ENCODE data around the gene TPM1.
"Not testable (repeated sequence)": the region's sequence is repeated elsewhere in the genome, so short reads cannot be mapped to it uniquely, and the experiment has no call there.

The TPM1 gene

DNA sequence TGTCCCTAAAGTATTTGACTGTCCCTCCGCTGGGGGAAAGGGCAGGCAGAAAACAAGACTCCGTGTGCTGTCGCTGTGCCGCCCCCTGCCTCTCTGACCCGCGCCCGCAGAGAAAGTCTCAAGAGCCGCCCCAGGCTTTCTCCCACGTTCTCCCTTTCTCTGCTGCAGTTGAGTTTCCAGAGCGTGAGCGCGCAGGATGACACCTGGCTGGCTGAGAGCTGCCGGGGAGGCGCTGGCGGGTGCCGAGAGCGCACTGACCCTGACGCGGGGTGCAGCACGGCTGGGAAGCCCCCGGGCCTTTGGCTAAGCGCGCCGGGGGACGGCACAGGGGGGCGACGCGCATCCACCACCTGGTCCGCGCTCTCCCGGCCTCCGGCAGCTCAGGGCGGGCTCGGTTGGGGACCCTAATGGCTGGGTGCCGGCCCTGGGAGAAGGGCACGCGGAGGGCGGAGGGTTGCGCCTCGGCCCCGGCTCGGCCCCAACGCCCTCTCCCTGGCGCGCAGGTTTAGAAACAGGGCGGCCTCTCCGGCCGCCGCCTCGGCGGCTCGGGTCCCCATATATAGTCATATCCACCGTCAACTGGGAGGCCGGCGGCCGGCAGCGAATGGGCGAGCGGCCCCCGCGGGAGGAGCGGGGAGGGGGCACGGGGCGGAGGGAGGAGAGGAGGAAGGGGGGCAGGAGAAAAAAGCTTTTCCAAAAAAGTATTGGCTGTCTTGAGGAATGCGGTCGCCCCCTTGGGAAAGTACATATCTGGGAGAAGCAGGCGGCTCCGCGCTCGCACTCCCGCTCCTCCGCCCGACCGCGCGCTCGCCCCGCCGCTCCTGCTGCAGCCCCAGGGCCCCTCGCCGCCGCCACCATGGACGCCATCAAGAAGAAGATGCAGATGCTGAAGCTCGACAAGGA, at the start of gene TPM1:
Gene TPM1, plus strand, starts transcription at position 774 of the 903 bp plus-strand sequence. Its CDS starts 83 bp downstream, at position 857.
- H3K4me3 ChIP-seq (ENCODE audit: low read depth, low read length): peak within 1 kb of the TSS; percentile 72
- TF ChIP-seq, protein P1, sequence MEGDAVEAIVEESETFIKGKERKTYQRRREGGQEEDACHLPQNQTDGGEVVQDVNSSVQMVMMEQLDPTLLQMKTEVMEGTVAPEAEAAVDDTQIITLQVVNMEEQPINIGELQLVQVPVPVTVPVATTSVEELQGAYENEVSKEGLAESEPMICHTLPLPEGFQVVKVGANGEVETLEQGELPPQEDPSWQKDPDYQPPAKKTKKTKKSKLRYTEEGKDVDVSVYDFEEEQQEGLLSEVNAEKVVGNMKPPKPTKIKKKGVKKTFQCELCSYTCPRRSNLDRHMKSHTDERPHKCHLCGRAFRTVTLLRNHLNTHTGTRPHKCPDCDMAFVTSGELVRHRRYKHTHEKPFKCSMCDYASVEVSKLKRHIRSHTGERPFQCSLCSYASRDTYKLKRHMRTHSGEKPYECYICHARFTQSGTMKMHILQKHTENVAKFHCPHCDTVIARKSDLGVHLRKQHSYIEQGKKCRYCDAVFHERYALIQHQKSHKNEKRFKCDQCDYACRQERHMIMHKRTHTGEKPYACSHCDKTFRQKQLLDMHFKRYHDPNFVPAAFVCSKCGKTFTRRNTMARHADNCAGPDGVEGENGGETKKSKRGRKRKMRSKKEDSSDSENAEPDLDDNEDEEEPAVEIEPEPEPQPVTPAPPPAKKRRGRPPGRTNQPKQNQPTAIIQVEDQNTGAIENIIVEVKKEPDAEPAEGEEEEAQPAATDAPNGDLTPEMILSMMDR (conservative IDR thresholded peaks at IDR 0.05; ENCODE audit: low read depth, low read length): peak; percentile 21
- peak; percentile 90 for DNase-seq (ENCODE audit: low read depth)

DNA sequence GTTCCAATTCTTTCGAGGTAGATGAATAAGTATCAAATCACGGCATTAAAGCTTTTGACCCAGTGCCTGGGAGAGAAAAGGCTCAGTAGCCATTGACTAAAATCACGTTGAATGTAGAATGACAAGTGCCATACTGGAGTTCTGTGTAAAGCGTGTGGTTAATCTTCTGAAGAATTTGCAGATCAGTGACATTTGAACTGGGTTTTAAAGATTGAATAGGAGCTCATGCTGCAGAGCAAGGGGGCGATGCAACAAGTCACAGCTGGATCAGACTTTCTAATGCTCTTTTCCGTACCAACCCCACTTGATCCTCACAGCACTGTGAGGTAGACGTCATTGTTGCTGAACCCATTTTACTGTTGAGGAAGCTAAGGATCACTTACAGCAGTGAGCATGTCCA, 49.5 kb upstream of the TPM1 start:
- H3K4me3 ChIP-seq (ENCODE audit: low read depth, low read length): no peak overlapping the region
- TF ChIP-seq, protein P1 (conservative IDR thresholded peaks at IDR 0.05; ENCODE audit: low read depth, low read length): no peak
- no peak for DNase-seq (ENCODE audit: low read depth)

DNA sequence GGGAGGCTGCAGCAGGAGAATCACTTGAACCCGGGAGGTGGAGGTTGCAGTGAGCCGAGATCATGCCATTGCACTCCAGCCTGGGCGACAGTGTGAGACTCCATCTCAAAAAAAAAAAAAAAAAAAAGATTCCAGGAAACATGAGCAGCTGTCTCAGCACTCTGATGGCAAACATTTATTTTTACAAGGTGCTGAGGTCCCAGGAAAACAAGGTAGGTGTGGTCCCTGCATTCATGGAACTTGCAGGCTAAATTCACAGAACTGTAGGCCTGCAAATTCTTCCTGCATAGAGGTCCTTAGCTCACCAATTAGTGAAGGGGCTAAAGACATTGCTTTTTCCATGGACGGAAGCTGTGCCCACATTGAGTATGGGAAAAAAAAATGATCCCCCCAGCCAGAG, 48.9 kb upstream of the TPM1 start:
- DNase-seq (ENCODE audit: low read depth); H3K4me3 ChIP-seq (ENCODE audit: low read depth, low read length): not testable (repeated sequence)

DNA sequence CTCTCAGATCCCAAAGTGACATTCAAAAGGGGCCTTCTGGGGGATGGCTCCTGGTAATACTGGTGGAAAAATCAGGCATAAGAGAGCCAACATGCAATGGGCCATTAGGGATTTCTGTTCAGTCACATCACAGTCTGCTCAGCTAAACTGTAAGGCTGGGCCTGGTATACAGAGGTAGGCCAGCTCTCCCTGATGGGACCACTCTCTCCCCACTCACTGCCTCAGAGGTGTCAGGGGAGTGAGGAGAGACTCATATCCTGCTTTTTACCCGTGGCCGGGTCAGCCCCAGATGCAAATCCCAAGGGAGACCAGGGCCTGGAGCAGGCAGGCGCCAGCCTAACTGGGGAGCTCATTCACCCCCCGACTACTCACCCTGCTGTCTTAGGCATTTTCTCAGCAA, 48.1 kb upstream of the TPM1 start:
- no peak for DNase-seq (ENCODE audit: low read depth)
- no peak overlapping the region for H3K4me3 ChIP-seq (ENCODE audit: low read depth, low read length)
- TF ChIP-seq, protein P1 (conservative IDR thresholded peaks at IDR 0.05; ENCODE audit: low read depth, low read length): no peak

DNA sequence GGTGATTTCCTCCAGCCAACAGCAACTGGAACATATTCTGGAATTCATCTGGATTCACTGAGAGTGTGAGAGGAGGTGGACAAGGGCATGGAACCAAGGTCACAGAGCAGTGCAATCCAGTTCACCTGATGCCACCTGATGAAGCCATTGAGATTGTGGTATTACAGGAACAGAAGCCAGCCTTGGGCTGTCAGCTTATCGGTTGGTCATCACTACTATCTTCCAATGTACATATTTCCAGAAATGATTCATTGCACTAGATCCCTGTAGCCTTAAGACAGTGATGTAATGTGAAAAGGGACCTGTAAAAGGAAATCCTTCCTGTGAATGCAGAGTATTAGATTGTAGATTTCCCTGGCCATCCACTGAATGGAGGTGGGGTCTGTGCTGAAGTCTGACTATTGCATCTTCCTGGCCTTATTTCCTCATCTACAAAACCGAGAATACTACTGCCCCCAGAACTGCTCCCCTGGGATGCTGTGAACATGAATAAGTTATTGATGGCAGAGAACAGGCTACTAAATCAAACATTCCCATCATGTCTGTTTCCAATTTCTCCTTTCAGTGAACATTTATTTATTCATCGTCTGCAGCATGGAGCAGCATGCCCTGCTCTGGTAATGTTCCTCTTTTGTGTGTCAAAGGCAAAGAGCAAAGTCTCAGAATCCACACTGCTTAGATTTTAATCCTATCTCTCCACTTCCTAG, 47.4 kb upstream of the TPM1 start:
- TF ChIP-seq, protein P1 (conservative IDR thresholded peaks at IDR 0.05; ENCODE audit: low read depth, low read length): no peak
- no peak overlapping the region for H3K4me3 ChIP-seq (ENCODE audit: low read depth, low read length)
- peak; percentile 58 for DNase-seq (ENCODE audit: low read depth)

DNA sequence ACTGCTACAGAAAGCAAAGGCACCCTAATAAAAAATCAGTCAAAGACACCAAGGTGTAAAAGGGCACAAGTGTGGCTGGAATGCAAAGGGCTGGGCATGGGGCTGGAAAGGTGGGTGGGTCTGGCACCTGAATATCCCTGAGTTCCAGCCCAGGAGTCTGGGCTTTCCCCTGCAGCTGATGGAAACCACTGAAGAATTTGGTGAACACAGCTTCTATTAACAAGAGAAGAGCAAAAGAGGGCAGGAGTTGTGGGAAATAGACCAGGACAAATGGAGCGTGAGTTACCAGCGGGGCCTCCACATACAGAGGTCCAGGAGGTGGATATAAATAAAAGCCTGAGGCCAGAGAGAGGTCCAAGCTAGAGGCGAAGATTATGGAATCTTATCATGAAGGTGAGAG, 45.1 kb upstream of the TPM1 start:
- DNase-seq (ENCODE audit: low read depth): no peak
- TF ChIP-seq, protein P1 (conservative IDR thresholded peaks at IDR 0.05; ENCODE audit: low read depth, low read length): no peak
- no peak overlapping the region for H3K4me3 ChIP-seq (ENCODE audit: low read depth, low read length)

DNA sequence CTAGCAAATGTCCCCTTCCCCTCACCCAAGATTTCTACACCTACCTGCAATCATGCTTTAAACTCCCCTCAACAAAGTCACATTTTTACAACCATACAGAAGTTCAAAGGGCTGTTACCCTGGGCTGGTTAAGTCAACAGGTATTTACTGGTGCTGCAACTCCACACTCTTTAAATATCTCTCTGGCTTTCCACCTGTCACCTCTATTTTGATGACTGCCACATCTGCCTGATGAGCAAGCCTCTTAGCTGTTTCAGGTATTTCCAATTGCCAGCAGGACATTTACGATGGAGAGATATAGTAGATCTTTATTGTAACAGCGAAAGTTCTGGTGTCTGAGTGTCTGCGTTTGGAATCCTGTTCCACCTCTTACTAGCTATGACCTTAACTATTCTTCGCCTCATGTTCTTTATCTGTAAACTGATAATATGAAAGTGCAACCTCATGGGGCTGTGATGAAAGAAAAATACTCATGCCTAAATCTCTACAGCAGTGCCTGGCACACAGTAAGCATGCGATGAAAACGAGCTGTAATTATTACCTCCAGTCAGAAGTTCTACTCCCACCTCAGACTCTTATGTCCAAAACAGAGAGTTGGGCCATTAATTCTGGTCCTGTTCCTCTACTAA, 44.2 kb upstream of the TPM1 start:
- no peak for DNase-seq (ENCODE audit: low read depth)
- TF ChIP-seq, protein P1 (conservative IDR thresholded peaks at IDR 0.05; ENCODE audit: low read depth, low read length): no peak
- H3K4me3 ChIP-seq (ENCODE audit: low read depth, low read length): no peak overlapping the region

All from choroid plexus epithelial cell (primary cell).